T-helper 1 cell (primary cell): ENCODE measurements around the gene TBC1D12.
A peak's percentile ranks its signal among the peaks of the same experiment; 100 is the strongest.
"Not testable (repeated sequence)": the region's sequence is repeated elsewhere in the genome, so short reads cannot be mapped to it uniquely, and the experiment has no call there.

Experiments used
- DNase-seq, 5 donors: peaks; one replicate each; pipeline ENCODE4 v3.0.0-alpha.2; 2012 to 2020

Gene TBC1D12

DNA sequence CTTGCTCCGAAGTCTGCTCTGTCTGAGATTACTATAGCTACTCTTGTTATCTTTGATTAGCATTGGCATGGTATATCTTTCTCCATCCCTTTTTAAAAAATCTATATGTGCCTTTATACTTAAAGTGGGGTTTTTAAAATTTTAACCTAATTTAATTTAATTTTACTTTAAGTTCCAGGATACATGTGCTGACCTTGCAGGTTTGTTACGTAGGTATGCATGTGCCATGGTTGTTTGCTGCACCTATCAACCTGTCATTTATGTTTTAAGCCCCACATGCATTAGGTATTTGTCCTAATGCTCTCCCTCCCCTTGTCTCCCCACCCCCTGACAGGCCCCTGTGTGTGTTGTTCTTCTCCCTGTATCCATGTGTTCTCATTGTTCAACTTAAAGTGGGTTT is 54.6 kb downstream of the TBC1D12 start:
- DNase-seq, result no peak

DNA sequence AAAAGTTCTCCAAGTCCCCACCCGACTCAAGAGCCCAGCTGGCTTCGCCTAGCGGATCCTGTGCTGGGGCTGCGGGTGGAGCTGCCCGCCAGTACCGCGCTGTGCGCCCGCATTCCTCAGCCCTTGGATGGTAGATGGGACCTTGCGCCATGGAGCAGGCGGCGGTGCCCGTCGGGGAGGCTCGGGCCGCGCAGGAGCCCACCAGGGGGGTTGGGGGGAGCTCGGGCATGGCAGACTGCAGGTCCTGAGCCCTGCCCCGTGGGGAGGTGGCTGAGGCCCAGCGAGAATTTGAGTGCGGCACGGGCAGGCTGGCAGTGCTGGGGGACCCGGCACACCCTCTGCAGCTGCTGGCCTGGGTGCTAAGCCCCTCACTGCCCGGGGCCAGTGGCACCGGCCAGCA is 57.0 kb downstream of the TBC1D12 start:
- DNase-seq, result no peak

DNA sequence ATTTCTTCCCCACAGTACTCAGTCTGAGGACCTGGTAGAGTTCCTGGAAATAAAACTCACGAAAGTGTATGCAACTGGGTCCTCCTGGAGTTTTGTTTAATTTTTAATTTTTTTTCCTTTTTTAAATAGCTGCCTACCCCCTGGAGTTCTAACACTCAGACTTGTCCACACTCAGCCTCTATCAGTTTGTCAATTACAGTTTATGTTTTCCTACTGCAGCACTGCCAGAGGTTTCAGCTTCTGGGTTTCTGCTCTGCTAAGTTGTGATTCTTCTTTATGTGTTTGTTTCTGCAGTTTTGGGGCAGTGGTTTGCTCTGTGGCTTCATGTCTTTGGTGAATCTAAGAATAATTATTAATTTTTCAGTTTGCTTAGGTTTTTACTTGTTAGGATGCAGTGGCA is 59.2 kb downstream of the TBC1D12 start:
- DNase-seq, result no peak

DNA sequence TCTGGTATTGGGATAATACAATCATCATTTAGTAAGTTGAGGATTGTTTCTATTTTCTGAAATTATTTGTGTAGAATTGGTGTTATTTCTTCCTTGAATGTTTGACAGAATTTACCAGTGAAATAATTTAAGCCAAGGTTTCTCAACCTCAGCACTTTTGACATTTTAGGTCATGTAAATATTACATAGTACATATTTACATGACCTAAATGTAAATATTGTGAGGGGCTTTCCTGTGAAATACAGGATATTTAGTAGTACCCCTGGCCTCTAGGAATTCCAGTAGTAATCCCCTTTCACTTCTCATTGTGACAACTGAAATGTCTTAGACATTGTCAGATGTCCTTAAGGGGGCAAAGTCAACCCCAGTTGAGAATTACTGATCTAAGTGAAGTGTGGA is 59.8 kb downstream of the TBC1D12 start:
- DNase-seq, result no peak

DNA sequence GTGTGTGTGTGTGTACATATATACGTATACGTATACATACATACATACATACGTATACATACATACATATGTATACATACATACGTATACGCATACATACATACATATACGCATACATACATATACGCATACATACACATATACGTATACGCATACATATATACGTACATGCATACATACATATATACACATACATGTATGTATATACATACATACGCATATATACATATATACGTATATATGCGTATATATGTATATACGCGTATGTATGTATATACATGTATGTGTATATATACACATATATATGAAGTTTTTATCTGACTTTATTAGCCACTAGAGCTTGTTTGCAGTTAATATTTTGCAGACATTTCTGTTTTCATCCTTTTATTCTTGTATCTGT is 63.3 kb downstream of the TBC1D12 start:
- DNase-seq, result no peak

DNA sequence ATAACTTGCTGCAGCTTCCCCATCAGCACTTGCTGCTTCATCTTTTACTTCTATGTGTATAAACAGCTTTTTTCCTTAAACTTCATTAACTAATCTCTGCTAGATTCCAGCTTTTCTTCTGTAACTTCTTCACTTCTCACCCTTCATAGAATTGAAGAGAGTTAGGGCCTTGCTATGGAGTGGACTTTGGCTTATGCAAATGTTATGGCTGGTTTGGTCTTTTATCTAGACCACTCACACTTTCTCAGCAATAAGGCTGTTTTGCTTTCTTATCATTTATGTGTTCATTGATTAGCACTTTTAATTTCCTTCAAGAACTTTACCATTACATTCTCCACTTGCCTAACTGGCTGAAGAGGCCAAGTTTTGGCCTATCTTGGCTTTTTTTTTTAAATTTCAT is 79.1 kb downstream of the TBC1D12 start:
- DNase-seq, result no peak

DNA sequence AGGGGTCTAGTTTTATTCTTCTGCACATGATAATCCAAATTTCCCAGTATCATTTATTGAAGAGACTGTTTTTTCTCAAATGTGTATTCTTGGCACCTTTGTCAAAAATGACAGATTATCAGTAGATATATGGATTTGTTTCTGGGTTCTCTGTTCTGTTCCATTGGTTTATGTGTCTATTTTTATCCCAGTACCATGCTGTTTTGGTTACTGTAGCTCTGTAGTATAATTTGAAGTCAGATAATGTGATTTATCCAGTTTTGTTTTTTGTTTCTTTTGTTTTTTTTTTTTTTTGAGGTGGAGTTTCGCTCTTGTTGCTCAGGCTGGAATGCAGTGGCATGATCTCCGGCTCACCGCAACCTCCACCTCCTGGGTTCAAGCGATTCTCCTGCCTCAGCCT is 81.6 kb downstream of the TBC1D12 start:
- DNase-seq, result no peak

DNA sequence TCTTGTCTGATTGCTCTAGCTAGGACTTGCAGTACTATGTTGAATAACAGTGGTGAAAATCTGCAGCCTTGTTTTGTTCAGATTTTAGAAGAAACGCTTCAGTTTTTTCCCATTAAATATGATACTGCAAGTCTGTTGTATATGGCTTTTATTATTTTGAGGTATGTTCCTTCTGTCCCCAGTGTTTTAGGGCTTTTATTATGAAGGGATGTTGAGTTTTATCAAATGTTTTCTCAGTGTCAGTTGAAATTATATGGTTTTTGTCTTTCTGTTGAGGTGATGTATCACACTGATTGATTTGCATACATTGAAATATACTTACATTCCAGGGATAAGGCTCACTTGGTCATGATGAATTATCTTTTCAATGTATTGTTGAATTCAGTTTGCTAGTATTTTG is 82.8 kb downstream of the TBC1D12 start:
- DNase-seq, result no peak

DNA sequence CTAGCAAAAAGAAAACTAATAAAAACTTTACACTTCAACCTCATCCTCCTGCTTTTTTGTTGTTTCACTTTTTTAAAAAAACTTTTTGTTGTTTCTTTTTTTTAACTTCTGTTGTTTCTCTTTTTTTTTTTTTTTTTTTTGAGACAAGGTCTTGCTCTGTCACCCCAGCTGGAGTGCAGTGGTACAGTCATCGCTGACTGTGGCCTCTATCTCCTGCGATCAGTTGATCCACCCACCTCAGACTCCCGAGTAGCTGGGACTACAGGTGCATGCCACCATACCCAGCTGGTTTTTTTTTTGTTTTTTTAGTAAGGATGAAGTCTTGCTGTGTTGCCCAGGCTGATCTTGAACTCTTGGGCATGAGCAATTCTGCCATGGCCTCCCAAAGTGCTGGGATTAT is 85.2 kb downstream of the TBC1D12 start:
- no peak for DNase-seq

DNA sequence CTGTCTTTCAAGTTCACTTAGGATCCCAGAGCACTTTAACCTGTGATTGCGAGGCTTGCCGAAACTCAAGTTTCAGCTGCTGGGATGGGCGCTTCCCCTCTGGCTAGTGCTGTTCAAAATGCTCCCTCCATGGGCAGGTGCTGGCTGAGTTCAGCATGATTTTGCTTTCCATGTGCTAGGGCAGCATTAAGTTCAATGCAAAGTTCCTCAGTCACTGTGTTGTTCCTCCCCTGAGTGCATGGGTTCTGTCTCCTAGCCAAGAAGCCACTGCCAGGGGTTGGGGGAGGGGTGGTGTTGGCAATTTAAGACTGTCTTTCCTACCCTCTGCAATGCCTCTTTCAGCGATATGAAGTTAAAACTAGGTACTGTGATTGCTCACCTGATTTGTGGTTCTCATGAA is 86.8 kb downstream of the TBC1D12 start:
- DNase-seq, result no peak

DNA sequence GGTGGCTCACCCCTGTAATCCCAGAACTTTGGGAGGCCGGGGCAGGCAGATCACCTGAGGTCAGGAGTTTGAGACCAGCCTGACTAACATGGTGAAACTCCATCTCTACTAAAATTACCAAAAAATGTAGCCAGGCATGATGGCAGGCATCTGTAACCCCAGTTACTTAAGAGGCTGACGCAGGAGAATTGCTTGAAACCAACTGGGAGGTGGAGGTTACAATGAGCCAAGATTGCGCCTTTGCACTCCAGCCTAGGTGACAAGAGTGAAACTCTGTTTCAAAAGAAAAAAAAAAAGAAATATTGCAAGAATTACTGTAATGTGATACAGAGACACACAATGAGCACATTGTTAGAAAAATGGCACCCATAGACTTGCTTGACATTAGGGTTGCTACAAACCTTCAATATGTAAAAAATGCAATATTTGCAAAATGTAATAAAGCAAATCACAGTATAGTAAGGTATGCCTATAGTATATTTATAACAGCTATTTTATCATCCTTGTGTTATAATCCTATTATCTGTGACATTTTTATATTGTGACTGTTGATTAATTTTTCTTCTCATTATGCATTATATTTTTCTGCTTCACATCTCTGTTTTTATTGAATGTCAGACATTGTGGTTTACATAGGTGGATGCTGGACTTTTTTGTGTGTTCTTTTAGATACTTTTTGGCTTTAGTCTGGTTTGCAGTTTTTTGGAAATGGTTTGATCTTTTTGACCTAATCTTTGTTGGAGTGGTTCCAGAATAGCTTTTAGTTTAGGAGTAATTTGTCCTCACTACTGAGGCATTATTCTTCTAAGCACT is 87.8 kb downstream of the TBC1D12 start:
- no peak for DNase-seq

DNA sequence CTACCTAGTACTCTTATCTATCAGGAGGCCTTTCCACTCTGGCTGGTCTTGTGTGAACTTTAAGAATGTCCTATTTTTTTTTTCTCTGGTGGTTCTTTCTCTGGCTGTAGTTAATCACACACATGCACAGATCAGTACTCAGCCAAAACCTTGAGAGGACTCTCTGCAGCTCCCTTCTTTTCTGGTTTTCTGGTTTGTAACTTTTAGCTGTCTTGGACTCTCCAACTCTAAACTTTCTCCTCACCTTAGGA is 88.4 kb downstream of the TBC1D12 start:
- no peak for DNase-seq

DNA sequence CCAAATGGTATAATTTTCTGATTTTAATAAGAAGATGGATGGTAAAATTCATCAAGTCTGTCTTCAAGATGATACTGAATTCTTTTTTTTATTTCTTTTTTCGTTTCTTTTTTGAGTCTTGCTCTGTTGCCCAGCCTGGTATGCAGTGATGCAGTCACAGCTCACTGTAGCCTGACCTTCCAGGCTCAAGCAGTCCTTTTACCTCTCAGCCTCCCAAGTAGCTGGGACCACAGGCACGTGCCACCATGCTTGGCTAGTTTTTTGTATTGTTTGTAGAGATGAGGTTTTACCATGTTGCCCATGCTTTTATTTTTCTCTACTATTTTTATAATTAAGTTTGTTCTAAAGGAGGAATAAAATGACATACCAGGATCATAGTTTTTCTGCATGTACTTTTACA is 91.1 kb downstream of the TBC1D12 start:
- DNase-seq, result no peak

DNA sequence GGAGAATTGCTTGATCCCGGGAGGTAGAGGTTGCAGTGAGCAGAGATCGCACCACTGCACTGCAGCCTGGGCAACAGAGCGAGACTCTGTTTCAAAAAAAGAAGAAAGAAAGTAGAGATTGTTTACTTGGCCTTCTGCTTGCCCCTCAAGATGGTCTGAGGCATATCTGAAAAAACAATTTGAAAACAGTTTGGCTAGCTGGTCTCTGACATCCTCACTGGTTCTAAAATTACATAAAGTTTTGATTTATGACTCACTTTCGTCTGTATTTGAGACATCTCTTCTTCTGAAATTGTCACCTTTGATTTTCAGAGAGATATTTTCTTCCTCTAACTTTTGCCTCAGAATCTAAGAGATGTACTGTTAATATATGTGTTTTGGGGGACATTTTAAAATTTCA is 93.7 kb downstream of the TBC1D12 start:
- no peak for DNase-seq

DNA sequence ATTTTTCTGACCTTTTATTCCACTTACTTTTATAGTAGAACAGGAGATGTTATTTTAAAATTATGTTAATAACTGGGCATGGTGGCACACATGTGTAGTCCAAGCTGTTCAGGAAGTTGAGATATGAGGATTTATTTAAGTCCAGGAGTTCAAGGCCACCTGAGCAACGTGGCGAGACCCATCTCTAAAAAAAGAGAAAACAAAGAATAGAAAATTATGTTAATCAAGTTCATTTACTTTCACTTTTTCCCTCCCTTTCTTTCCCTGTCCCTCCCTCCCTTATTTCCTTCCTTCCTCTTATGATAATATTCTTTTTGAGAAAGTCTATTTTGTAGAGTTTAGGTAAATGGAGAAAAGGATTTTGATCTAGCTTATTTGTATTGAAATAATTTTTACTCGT is 94.3 kb downstream of the TBC1D12 start:
- no peak for DNase-seq

DNA sequence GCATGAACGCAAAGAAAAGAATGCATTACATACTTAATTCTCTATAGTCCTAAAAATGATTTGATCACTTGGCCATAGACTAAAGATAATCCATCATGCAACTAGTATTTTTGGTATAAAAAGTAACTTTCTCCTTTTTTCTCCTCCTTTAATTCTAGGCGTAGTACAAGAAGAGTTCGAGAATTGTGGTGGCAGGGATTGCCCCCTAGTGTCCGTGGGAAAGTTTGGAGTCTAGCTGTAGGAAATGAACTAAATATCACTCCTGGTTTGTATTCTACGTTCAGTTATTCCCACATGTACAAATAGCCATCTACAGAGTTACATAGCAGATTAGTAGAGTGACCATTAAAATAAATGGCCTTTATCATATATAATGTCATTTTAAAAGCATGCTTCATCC is 97.7 kb downstream of the TBC1D12 start:
- DNase-seq, result no peak

DNA sequence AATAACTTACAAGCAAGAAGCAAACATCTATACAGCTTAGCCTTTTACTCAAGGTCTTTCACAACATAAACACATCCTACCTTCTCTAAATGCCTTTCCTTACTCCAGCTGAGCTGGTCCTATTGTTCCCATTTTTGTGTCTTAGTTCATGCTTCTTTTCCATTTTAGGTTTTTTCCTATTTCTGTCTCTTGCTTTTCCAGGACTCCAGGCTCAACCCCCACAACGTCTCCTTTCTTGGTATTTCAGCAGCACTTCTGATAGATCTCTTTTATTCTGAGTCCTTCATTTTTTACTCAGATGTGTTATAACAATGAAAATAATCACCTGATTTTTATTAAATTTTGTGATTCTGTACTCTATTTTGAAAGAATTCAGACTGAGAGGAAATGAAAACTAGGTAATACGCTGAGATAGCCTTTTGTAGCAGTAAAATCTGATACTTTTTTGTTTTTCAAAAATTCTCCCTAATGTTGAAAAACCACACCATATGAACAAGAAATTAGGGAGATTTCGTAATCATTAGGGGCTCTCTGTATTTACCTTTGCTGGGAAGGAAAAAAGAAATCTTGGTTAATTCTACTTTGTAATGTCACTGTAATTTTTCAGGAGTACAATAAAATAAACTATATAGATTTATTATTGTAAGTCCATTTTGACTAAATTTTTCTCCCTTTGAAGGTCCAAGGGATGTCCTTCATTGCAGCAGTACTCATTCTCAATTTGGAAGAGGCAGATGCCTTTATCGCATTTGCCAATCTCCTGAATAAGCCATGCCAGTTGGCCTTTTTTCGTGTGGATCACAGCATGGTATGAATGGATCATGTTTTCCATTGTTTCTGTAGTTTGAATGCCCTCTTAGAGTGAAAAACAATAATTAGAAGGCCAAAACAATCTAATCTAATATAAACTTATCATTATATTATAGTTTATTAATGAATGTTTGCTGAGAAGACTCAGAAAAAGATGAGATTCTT is 119.2 kb downstream of the TBC1D12 start:
- no peak for DNase-seq

DNA sequence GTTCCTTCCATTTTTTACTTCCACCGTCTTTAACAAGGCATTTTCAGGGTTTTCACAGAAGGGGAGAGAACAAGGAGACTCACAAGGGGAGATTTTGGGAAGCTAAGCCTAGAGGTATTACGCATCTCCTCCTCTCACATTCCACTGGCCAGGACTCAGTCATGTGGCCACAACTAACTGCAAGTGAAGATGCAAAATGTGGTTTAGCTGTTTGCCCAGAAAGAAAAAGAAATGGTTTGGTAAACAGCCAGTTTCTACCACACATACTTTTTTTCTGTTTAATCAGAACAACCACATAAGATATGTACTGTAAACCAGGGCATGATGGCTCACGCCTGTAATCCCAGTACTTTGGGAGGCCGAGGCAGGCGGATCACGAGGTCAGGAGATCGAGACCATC is 121.8 kb downstream of the TBC1D12 start:
- DNase-seq, result no peak

DNA sequence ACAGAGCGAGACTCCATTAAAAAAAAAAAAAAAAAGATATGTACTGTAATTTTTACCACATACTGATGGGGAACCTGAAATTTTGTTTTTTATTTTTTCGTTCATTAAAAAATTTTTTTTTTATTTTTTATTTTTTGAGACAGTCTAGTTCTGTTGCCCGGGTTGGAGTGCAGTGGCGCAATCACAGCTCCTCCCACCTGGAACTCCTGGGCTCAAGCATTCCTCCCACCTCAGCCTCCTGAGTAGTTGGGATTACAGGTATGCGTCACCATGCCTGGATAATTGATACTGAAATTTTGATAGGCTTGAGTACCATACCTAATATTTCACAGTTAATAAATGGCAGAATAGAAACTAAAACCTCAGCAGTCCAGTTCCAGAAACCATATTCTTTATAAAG is 122.4 kb downstream of the TBC1D12 start:
- no peak for DNase-seq

DNA sequence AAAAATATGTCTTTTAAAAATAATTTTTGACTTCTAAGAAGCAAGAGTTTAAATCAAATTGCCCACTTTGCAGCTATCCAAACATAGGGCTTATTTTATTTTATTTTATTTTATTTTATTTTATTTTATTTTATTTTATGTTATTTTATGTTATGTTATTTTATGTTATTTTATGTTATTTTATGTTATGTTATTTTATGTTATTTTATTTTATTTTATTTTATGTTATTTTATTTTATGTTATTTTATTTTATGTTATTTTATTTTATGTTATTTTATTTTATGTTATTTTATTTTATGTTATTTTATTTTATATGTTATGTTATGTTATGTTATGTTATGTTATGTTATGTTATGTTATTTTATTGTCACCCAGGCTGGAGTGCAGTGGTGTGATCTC is 129.2 kb downstream of the TBC1D12 start:
- not testable (repeated sequence) for DNase-seq

DNA sequence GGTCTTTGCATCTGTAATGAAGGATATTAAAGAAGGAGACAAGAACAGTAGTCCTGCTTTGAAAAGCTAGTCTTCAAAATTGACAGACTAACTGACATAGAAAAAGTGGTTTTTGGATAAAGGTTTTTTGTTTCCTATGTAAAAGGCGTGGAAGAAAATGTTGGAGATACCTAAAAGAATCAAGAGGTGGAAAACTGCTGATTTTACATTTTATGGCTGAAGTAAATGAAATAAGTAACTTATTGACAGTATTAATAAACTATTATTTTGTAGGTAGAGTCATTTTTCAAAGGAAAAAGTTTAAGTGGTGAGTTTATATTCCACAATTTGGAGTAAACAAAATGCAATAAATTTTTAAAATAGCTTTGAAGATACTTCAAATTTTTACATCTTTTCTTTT is 130.7 kb downstream of the TBC1D12 start:
- DNase-seq, result no peak

DNA sequence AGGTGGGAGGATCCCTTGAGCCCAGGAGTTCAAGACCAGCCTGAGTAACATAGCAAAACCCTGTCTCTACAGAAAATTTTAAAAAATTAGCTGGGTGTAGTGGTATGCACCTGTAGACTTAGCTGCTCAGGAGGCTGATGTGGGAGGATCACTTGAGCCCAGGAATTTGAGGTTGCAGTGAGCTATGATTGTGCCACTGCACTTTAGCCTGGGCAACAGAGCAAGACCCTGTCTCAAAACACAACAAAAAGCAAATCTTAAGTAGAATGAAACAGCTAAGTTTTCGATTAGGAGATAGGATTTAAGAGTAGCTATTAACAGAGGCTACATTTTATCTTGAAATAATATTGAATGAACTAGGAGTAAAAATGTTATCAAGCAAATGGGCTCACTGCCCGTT is 139.9 kb downstream of the TBC1D12 start:
- DNase-seq, result not testable (repeated sequence)

DNA sequence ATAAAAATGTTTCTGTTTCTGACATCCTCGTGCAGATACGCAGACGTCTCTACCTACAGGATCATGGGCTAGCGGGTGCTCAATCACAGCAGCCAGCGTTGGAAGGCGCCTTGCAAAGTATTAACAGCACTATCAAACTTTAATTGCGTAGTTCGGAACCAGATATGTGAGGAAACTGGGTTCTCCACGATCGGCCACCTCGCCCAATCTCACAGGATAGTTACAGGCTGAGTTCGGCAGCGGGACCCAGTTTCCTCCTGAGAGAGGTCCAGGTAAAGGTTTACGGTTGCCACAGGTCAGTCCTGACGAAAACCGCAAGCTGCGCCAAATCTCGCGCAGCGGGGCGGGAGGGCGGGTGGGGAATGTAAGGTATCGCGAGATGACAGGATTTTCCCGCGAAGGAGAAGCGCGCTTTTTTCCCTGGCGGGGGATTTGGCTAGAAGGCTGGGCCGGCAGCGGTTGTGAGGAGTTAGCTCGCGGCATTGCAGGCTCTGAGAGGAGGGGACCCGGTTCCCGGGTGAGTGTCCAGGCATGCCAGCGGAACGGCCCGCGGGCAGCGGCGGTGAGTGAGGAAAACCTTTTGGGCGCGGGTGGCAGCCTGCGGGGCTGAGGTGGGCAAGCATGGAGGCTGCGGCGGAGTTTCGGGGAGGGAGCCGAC is 143.2 kb downstream of the TBC1D12 start, which contains the start of gene HELLS:
HELLS (plus strand) TSS at position 398 of the 658 bp plus-strand sequence; CDS start at position 532, 134 bp downstream.
- DNase-seq, result peak; percentile 42 to 88 (median 58)
